ENCODE results near the gene ADISSP. TPM values are rescaled to one million over a fixed set of nuclear protein-coding genes. Genes with fewer than 3 reads are reported as not detected.

Gene ADISSP
- total and polyA plus RNA-seq, 8 donors, result 19.4 to 37.3 (median 29.4) TPM

GRCh38 chr20:3739054-3739925 lies 28.3 kb downstream of the ADISSP start:
- DNase-seq, result no peak

GRCh38 chr20:3738111-3739053 lies 29.2 kb downstream of the ADISSP start:
- no peak for TF ChIP-seq CTCF (IDR thresholded peaks at IDR 0.05)
- no peak for ATAC-seq
- no peaks in the 10 kb centered on the region for H3K36me3 ChIP-seq
- DNase-seq, result no peak
- peak overlapping the region in 1 of 2 donors; percentile 1 for H3K27ac ChIP-seq
- H3K4me1 ChIP-seq, result peaks cover 6 to 54% of the 10 kb centered on the region in 2 donors
- no peaks in the 10 kb centered on the region for H3K9me3 ChIP-seq
- H3K27me3 ChIP-seq, result peaks cover 0 to 5% of the 10 kb centered on the region in 2 donors
- H3K4me3 ChIP-seq, result no peak overlapping the region
- intact Hi-C loops (cut with DNase I), result no loop called here

More at GRCh38 chr20:3739054-3739925, 28.3 kb downstream of the ADISSP start:
- Histone ChIP-seq H3K36me3 (no peaks in the 10 kb centered on the region), H3K27ac (peak overlapping the region; percentile 62 to 65), H3K27me3 (peaks cover 0 to 1% of the 10 kb centered on the region in 2 donors), H3K4me1 (peaks cover under 1 to 49% of the 10 kb centered on the region in 2 donors), H3K4me3 (no peak overlapping the region), H3K9me3 (no peaks in the 10 kb centered on the region)
- intact Hi-C loops (cut with DNase I), result no loop called here
- TF ChIP-seq CTCF (IDR thresholded peaks at IDR 0.05), result no peak
- ATAC-seq, result peak; percentile 41

GRCh38 chr20:3735768-3736167 lies 31.8 kb downstream of the ADISSP start:
- no peak overlapping the region for H3K27ac ChIP-seq
- no peak overlapping the region for H3K4me3 ChIP-seq
- H3K36me3 ChIP-seq, result no peaks in the 10 kb centered on the region
- no peak for TF ChIP-seq CTCF (IDR thresholded peaks at IDR 0.05)
- H3K4me1 ChIP-seq, result peaks cover 6 to 50% of the 10 kb centered on the region in 2 donors
- H3K27me3 ChIP-seq, result peaks cover 5 to 31% of the 10 kb centered on the region in 2 donors
- intact Hi-C loops (cut with DNase I), result no loop called here
- no peaks in the 10 kb centered on the region for H3K9me3 ChIP-seq
- DNase-seq, result no peak
- no peak for ATAC-seq

- no peak for TF ChIP-seq CTCF (IDR thresholded peaks at IDR 0.05)
Observed at GRCh38 chr20:3734111-3734843, 33.3 kb downstream of the ADISSP start.

More at GRCh38 chr20:3734111-3734843, 33.3 kb downstream of the ADISSP start:
- H3K4me3 ChIP-seq, result peak overlapping the region in 1 of 2 donors; percentile 51
- H3K27me3 ChIP-seq, result peaks cover 5 to 42% of the 10 kb centered on the region in 2 donors
- DNase-seq (peak in 1 of 4 donors; percentile 66), ATAC-seq (peak; percentile 66)
- no peaks in the 10 kb centered on the region for H3K36me3 ChIP-seq
- no peaks in the 10 kb centered on the region for H3K9me3 ChIP-seq
- H3K4me1 ChIP-seq, result peaks cover 6 to 40% of the 10 kb centered on the region in 2 donors
- intact Hi-C loops (cut with DNase I), result no loop called here
- H3K27ac ChIP-seq, result peak overlapping the region; percentile 57 to 69
